Activated T-helper 1 cell treated with anti-CD3 and anti-CD28 coated beads, Interleukin-12 subunit alpha, Interleukin-12 subunit beta, Interleukin-2, Interleukin-4 antibody, amounts not matched to agents 30 ng/mL and 10 ng/mL and 1 ng/mL, durations not matched to agents 14 hours and 24 hours and 36 hours (primary cell): ENCODE measurements around the gene BRSK2. TPM values are rescaled to one million over a fixed set of nuclear protein-coding genes. Genes with fewer than 3 reads are reported as not detected.
"Not testable (repeated sequence)": the region's sequence is repeated elsewhere in the genome, so short reads cannot be mapped to it uniquely, and the experiment has no call there.

ENCODE experiments used
- DNase-seq: peaks from one replicate; pipeline ENCODE4 v3.0.0; 2021; ENCODE audit warnings: low spot score
- H3K27ac Mint-ChIP-seq: one replicate; pipeline ENCODE4 v1.8.0; 2021; ENCODE audit warnings: mild to moderate bottlenecking, mixed read lengths
- H3K27me3 Mint-ChIP-seq: one replicate; pipeline ENCODE4 v1.8.0; 2022; ENCODE audit warnings: mild to moderate bottlenecking, moderate library complexity, mixed read lengths; ENCODE audit not compliant: insufficient read depth
- H3K36me3 Mint-ChIP-seq: one replicate; pipeline ENCODE4 v1.8.0; 2021; ENCODE audit warnings: low read depth, mixed read lengths
- H3K4me1 Mint-ChIP-seq: one replicate; pipeline ENCODE4 v1.8.0; 2021; ENCODE audit warnings: low read depth, mixed read lengths
- H3K4me3 Mint-ChIP-seq: one replicate; pipeline ENCODE4 v1.8.0; 2021; ENCODE audit warnings: mild to moderate bottlenecking, moderate library complexity, mixed read lengths
- H3K9me3 Mint-ChIP-seq: one replicate; pipeline ENCODE4 v1.8.0; 2021; ENCODE audit warnings: mixed read lengths
- intact Hi-C: fragments of 100-400 bp; cut with micrococcal nuclease; formaldehyde crosslinking; loops from one replicate; pipeline ENCODE4 v1.15.1; 2024
- total RNA-seq: library from RNA; stranded (reverse); gene quantifications from 2 replicates; pipeline ENCODE4 v1.2.3, GENCODE V29; 2022

The BRSK2 gene
- total RNA-seq, 1 donor from 2014 or later, result 0.36 TPM

DNA sequence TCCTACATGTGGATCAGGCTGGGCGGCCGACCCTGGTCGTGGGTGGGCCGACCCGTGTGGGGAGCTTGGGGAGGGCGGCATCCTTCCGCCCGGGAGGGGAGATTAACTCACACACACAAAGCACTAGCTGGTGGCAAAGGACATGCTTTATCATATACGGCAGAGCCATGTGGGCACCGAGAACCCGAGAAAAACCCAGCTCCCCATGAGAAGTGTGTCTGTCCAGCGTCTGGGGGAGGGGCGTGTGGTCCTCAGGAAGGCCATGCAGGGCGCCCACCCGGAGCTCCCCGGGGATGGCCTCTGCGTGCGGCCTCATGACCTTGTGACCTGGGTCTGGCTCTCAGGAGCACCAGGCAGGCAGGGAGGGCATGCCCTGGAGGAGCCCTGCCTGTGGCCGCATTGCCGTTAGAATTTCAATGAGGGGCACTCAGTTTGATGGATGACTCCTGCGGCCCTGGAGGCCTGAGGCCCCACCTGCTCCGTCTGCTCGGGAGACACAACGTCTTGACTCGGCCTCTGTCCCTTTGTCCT, 40.9 kb upstream of the BRSK2 start:
- H3K27ac Mint-ChIP-seq, result no peak overlapping the region
- no peaks in the 10 kb centered on the region for H3K36me3 Mint-ChIP-seq
- no peak for DNase-seq
- H3K27me3 Mint-ChIP-seq, result peaks cover 2% of the 10 kb centered on the region
- no peak overlapping the region for H3K4me3 Mint-ChIP-seq
- H3K9me3 Mint-ChIP-seq, result no peaks in the 10 kb centered on the region
- no peaks in the 10 kb centered on the region for H3K4me1 Mint-ChIP-seq
- intact Hi-C loops, result no loop called here

DNA sequence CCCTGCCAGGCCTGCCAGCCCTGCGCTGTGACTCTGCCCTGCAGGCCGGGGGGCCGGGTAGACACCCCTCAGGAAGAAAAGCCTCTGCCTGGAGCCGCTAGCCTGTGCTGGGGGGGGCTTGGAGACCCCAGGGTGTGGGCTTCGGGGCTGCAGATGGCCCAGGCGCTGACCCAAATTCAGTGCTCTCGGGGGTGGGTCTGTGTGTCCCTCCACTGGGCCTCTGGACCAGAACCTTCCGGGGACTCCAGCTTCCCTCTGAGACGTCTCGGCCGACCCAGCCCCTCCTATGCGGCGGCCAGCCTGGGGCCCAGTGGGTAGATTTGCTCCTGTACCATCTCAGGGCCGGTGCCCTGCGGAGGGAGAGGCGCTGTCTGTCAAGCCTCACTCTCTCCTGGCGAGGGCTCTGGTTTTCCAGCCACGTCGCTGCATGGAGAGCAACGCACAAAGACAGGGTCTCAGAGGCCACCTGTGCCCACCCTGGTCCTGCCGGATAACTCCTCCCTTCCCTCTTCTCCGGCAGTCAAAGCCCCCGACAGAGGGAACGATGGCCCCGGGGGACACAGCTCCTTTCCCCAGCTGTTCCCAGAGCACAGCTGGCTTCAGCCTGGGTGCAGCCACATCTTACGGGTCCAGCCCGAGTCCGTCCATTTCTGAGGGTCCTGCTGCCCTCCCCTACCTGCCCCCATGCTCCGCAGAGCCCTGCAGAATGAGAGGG, 40.2 kb upstream of the BRSK2 start:
- intact Hi-C loops, result no loop called here
- no peak overlapping the region for H3K4me3 Mint-ChIP-seq
- no peaks in the 10 kb centered on the region for H3K4me1 Mint-ChIP-seq
- DNase-seq, result no peak
- H3K27me3 Mint-ChIP-seq, result peaks cover 2% of the 10 kb centered on the region
- H3K36me3 Mint-ChIP-seq, result no peaks in the 10 kb centered on the region
- no peaks in the 10 kb centered on the region for H3K9me3 Mint-ChIP-seq
- H3K27ac Mint-ChIP-seq, result no peak overlapping the region

DNA sequence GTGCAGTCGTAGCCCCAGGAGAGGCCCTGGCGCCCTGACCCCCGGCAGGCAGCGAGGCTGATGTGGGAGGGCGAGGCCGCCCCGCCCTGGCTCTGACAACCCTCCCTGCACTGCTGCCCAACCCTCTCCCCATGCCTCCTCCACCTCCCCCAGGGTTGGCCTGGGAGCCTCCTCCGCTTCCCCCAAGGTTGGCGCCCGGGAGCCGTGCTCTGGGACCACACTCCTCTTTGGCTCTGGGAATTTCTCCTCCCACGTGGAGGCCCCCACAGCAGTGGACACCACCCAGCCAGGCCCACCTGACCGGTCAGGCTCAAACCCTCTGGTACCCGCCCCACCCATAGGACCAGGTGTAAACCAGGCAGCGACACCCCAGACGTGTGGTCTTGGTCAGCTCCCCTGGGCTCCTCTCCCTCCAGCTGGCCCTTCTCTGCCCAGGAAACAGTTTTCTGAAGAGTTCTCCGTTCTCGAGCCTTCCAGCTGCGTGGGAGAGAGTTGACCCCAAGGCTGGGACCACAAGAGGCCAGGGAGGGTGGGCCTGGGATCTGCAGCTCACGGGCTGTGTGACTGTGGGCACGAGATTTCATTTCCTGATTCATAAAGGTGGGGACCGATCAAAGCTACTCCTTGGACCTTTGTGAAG, 39.5 kb upstream of the BRSK2 start:
- intact Hi-C loops, result no loop called here
- H3K36me3 Mint-ChIP-seq, result no peaks in the 10 kb centered on the region
- no peak overlapping the region for H3K27ac Mint-ChIP-seq
- no peak for DNase-seq
- H3K27me3 Mint-ChIP-seq, result peaks cover 2% of the 10 kb centered on the region
- no peaks in the 10 kb centered on the region for H3K9me3 Mint-ChIP-seq
- no peaks in the 10 kb centered on the region for H3K4me1 Mint-ChIP-seq
- H3K4me3 Mint-ChIP-seq, result no peak overlapping the region

DNA sequence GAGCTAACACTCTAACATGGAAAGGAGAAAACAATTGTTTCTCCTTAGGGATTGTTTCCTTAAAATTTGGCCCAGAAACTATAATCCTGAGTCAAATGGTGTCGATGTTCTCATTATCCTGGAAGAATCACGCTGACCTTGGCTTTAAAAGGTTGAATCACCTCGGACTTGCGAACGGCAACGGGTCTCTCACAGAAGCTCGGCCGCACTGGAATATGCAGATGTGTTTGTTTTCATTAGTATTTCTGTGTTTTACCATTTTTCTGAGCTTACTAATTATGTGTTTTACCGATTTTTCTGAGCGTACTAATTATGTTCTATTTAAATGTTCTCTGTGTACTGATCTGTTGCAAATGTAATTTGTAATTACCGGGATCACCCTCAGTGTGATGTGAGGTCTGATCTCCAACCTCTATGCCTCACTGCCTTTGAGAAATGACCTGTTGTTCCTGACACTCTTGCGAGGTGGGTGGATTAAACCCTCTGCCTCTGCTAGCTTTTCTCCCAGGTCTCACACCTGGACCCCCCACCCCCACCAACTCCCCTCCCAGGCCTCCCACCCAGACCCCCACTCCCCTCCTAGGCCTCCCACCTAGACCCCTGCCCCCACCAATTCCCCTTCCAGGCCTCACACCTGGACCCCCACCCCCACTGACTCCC, 38.3 kb upstream of the BRSK2 start:
- H3K4me1 Mint-ChIP-seq, result no peaks in the 10 kb centered on the region
- DNase-seq, result no peak
- no peaks in the 10 kb centered on the region for H3K9me3 Mint-ChIP-seq
- H3K36me3 Mint-ChIP-seq, result no peaks in the 10 kb centered on the region
- peaks cover 2% of the 10 kb centered on the region for H3K27me3 Mint-ChIP-seq
- no peak overlapping the region for H3K27ac Mint-ChIP-seq
- H3K4me3 Mint-ChIP-seq, result no peak overlapping the region
- intact Hi-C loops, result no loop called here

DNA sequence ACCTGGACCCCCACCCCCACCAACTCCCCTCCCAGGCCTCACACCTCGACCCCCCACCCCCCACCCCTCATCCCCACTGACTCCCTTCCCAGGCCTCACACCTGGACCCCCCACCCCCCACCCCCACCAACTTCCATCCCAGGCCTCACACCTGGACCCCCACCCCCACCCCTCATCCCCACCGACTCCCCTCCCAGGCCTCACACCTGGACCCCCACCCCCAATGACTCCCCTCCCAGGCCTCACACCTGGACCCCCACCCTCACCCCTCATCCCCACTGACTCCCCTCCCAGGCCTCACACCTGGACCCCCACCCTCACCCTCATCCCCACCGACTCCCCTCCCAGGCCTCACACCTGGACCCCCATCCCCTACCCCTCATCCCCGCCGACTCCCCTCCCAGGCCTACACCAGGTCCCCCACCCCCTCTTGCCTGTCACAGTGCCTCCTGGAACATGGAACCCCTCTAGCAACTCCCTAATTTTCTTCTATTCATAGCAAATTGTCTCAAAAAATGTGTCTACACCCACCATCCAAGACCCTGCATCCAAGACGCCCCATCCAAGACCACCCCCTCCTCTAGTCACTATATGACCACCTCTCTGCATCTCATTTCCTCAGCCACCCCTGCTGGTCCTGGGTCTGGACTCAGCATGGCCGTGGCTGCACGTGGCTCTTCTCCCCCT, 36.9 kb upstream of the BRSK2 start:
- Mint-ChIP-seq H3K36me3 (no peaks in the 10 kb centered on the region), H3K9me3 (no peaks in the 10 kb centered on the region), H3K27ac (no peak overlapping the region), H3K27me3 (peaks cover 2% of the 10 kb centered on the region), H3K4me1 (no peaks in the 10 kb centered on the region), H3K4me3 (no peak overlapping the region)
- intact Hi-C loops, result no loop called here
- DNase-seq, result no peak

DNA sequence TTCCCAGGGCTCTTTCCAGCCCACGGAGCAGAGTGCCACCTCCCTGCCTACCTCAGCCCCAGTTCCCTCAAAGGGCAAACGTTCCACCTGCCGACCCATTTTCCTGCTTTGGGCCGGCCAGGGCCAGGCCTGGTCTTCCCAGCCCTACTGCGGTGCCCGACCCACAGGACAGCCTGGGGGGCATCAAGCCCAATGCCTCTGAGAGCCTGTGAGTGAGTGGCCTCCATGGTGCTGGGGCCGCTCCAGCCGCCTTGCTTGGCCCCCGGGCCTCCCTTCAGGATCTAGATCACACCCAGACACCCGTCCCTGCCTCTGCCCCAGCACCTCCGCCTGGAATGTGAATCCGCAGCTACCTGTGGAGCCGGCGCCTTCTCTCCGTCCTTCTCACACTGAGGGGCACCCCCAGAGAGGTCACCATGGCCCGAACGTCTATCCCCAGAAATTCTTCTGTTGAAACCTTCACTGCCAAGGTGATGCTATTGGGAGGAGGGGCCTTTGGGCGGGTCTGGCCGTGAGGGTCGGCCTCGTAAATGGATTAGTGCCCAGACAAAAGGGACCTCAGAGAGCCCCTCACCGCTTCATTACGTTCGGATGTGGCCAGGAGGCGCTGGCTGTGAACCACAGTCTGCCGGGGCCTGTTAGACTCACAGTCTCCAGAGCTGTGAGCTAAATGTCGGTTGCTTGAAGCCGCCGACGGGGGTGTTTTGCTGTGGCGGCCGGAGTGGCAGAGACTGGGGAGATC, 36.2 kb upstream of the BRSK2 start:
- intact Hi-C loops, result no loop called here
- H3K9me3 Mint-ChIP-seq, result no peaks in the 10 kb centered on the region
- no peak for DNase-seq
- H3K27me3 Mint-ChIP-seq, result peaks cover 2% of the 10 kb centered on the region
- H3K4me1 Mint-ChIP-seq, result no peaks in the 10 kb centered on the region
- H3K4me3 Mint-ChIP-seq, result no peak overlapping the region
- H3K36me3 Mint-ChIP-seq, result no peaks in the 10 kb centered on the region
- no peak overlapping the region for H3K27ac Mint-ChIP-seq

DNA sequence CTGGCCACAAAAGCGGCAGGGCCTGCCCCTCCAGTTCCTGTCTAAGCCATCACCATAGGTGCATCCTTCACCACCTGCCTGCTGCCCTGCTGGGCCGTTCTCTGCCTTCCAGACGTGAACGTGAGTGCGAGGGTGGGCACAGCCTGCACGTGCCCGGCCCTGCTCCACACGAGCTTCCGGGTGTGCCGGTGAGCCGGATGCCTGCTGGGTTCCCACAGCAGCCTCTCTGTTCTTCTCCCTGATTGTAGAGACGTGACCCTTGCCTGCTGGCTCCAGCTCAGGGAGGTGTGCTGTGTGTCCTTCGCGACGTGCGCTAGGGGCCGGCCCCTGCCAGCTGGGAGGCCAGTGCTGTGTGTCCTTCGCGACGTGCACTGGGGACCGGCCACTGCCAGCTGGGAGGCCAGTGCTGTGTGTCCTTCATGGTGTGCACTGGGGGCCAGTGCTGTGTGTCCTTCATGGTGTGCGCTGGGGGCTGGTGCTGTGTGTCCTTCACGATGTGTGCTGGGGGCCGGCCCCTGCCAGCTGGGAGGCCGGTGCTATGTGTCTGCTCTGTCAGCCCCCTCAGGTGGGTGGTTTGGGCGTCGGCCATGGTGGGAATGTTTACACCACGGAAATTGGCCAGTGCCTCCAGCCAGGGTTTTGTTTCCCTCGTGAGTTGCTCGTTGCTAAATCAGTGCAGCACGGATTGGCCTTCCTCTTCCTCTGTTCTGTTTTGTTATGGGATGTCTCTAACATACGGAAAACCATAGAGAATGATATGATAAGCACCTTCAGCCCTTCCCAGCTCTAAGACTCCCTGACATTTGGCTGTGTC, 35.4 kb upstream of the BRSK2 start:
- Mint-ChIP-seq H3K27me3 (peaks cover 2% of the 10 kb centered on the region), H3K36me3 (no peaks in the 10 kb centered on the region), H3K4me3 (no peak overlapping the region), H3K4me1 (no peaks in the 10 kb centered on the region), H3K27ac (no peak overlapping the region), H3K9me3 (no peaks in the 10 kb centered on the region)
- DNase-seq, result no peak
- intact Hi-C loops, result no loop called here

DNA sequence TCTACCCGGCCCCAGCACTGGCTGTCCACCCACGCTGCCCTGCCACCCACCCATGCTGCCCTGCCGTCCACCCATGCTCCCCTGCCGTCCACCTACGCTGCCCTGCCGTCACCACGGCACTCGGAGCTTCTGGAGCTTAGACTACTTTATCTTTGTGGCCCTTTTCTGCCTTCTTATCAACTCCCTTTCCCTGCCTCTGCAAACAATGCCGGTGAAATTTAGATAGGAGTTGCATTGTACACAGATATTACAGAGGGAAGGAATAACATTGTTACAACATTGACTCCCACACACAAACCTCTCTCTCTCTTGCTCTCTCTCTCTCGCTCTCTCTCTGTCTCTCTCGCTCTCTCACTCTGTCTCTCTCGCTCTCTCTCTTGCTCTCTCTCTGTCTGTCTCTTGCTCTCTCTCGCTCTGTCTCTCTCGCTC, 33.7 kb upstream of the BRSK2 start:
- H3K27ac Mint-ChIP-seq, result no peak overlapping the region
- no peaks in the 10 kb centered on the region for H3K9me3 Mint-ChIP-seq
- intact Hi-C loops, result no loop called here
- H3K27me3 Mint-ChIP-seq, result peaks cover 2% of the 10 kb centered on the region
- H3K4me3 Mint-ChIP-seq, result no peak overlapping the region
- no peak for DNase-seq
- no peaks in the 10 kb centered on the region for H3K36me3 Mint-ChIP-seq
- H3K4me1 Mint-ChIP-seq, result no peaks in the 10 kb centered on the region

GRCh38 chr11:1356478-1356960, 33.2 kb upstream of the BRSK2 start:
- Mint-ChIP-seq H3K4me3 (no peak overlapping the region), H3K4me1 (no peaks in the 10 kb centered on the region), H3K27ac (no peak overlapping the region), H3K9me3 (no peaks in the 10 kb centered on the region), H3K36me3 (no peaks in the 10 kb centered on the region), H3K27me3 (peaks cover 2% of the 10 kb centered on the region)
- no peak for DNase-seq
- intact Hi-C loops, result no loop called here

DNA sequence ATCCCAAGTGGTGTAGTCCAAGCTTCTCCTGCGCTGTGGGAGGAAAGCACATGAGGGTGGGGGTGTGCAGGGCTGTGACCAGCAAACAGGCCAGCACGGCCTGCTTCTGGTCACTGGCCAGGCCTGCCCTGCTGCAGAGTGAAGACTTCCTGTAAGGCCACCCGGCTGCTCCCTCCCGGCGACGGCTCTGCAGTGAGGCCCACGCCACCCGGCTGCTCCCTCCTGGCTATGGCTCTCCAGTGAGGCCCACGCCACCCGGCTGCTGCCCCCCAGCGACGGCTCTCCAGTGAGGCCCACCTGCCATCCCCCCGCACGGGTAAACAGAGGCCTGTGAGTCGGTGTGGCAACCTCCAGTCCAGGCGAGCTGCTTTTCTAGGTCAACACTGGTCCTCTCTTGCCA, 31.4 kb upstream of the BRSK2 start:
- intact Hi-C loops, result no loop called here
- no peaks in the 10 kb centered on the region for H3K9me3 Mint-ChIP-seq
- DNase-seq, result no peak
- H3K27me3 Mint-ChIP-seq, result no peaks in the 10 kb centered on the region
- H3K4me1 Mint-ChIP-seq, result no peaks in the 10 kb centered on the region
- no peak overlapping the region for H3K27ac Mint-ChIP-seq
- no peak overlapping the region for H3K4me3 Mint-ChIP-seq
- H3K36me3 Mint-ChIP-seq, result no peaks in the 10 kb centered on the region

DNA sequence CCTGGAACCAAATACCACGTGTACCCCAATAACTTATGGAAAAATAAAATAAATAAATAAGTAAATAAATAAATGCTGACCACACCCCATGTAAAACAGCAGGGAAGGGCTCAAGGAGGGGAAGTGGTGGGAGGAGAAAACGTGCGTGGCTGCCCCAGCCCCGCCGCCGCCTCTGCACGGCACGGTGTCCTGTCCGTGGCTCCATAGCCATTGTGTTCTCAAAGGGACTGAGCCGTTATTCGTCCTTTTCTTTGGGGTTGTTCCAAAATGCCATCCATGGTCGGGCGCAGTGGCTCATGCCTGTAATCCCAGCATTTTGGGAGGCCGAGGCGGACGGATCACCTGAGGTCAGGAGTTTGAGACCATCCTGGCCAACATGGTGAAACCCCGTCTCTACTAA, 30.8 kb upstream of the BRSK2 start:
- H3K27me3 Mint-ChIP-seq, H3K4me1 Mint-ChIP-seq, H3K9me3 Mint-ChIP-seq, H3K27ac Mint-ChIP-seq, intact Hi-C loops, H3K36me3 Mint-ChIP-seq, DNase-seq, H3K4me3 Mint-ChIP-seq: not testable (repeated sequence)

- Mint-ChIP-seq H3K36me3 (no peaks in the 10 kb centered on the region), H3K4me1 (no peaks in the 10 kb centered on the region), H3K9me3 (no peaks in the 10 kb centered on the region), H3K4me3 (no peak overlapping the region), H3K27me3 (no peaks in the 10 kb centered on the region), H3K27ac (no peak overlapping the region)
- intact Hi-C loops, result no loop called here
- DNase-seq, result no peak
Observed at GRCh38 chr11:1359556-1359955, 30.2 kb upstream of the BRSK2 start.
